ENCODE measurements around the gene KMT2C. TPM values are rescaled to one million over a fixed set of nuclear protein-coding genes. Genes with fewer than 3 reads are reported as not detected.

The KMT2C gene
- total and polyA plus RNA-seq, 4 donors: 28.3 to 74.3 (median 51.9) TPM

DNA sequence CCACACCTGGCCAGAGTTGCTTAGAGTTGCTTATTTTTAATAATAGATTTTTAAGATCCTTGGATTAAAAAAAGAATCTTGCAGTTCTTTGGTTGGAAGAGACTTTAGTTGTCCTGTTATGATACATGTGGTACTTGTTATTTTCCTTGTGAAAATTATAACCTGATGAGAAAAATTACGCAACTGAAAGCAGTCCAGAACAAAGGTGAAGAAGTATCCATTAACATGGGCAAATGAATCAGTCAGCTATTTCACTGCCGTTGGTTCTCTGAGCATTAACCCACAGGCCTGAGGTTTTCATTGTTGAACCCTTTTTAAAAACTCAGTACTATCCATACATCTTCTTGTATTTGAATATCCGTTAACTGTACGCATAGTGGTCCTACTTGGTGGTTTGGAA lies 342.1 kb downstream of the KMT2C start:
- peaks cover under 1% of the 10 kb centered on the region for H3K9me3 ChIP-seq (ENCODE audit: control insufficient read depth, insufficient read depth, low read length)
- no peak overlapping the region for H3K27ac ChIP-seq (ENCODE audit: low read depth, low read length)
- H3K27me3 ChIP-seq (ENCODE audit: control insufficient read depth, insufficient read depth, low read length): no peaks in the 10 kb centered on the region
- DNase-seq (ENCODE audit: low read depth in 4 of 6, low spot score in 6 of 6): no peak
- H3K4me3 ChIP-seq (ENCODE audit: low read depth, low read length): no peak overlapping the region
- WGBS (ENCODE audit: insufficient coverage): no CpG with 5 or more reads among the region's 4 CpGs
- no peaks in the 10 kb centered on the region for H3K4me1 ChIP-seq (ENCODE audit: control insufficient read depth, insufficient read depth, low read length)
- no peaks in the 10 kb centered on the region for H3K36me3 ChIP-seq (ENCODE audit: control insufficient read depth, insufficient read depth, low read length)

DNA sequence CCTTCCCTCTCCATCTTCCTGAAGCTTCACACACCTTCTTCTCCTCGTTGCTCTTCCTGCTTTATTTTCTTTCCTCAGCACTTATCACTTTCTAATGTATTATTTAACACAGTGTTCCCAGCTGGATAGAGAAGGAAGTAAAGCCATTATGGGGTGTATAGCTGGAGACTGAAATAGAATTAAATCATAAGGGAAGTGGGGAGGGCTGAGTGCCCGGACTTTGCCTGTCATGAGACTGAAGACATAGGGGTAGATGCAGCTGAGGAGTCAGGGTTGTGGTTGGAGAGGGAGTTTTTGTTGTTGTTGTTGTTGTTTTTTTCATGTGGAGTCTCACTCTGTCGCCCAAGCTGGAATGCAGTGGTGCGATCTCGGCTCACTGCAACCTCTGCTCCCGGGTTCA lies 345.1 kb downstream of the KMT2C start:
- Histone ChIP-seq H3K9me3 (ENCODE audit: control insufficient read depth, insufficient read depth, low read length) (peaks cover 4% of the 10 kb centered on the region), H3K4me1 (ENCODE audit: control insufficient read depth, insufficient read depth, low read length) (no peaks in the 10 kb centered on the region), H3K4me3 (ENCODE audit: low read depth, low read length) (no peak overlapping the region), H3K27me3 (ENCODE audit: control insufficient read depth, insufficient read depth, low read length) (no peaks in the 10 kb centered on the region), H3K36me3 (ENCODE audit: control insufficient read depth, insufficient read depth, low read length) (no peaks in the 10 kb centered on the region), H3K27ac (ENCODE audit: low read depth, low read length) (no peak overlapping the region)
- DNase-seq (ENCODE audit: low read depth in 4 of 6, low spot score in 6 of 6): peak in 1 of 6 donors; percentile 19
- WGBS (ENCODE audit: insufficient coverage): 78% methylated on average over 1 of the region's 6 CpGs

DNA sequence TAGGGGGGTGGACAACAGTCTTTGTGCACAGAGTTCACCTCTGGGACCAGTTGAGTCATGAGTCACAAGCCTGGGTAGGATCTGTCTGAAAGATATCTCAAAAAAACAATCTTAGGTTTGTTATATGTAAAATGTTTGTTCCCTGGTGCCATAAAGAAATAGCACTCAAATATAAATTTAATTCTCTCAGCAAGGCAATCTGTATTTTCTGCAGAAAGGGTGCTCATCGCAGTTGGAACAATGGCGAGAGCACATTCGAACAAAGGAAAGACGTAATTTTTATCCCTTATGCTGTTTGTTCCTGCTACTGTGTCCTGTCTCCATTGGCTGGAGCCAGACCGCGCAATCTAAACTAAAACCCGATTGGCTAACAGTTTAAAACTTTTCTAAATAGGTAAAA lies 346.6 kb downstream of the KMT2C start:
- Histone ChIP-seq H3K27me3 (ENCODE audit: control insufficient read depth, insufficient read depth, low read length) (no peaks in the 10 kb centered on the region), H3K4me3 (ENCODE audit: low read depth, low read length) (no peak overlapping the region), H3K4me1 (ENCODE audit: control insufficient read depth, insufficient read depth, low read length) (no peaks in the 10 kb centered on the region), H3K36me3 (ENCODE audit: control insufficient read depth, insufficient read depth, low read length) (no peaks in the 10 kb centered on the region), H3K9me3 (ENCODE audit: control insufficient read depth, insufficient read depth, low read length) (peaks cover 4% of the 10 kb centered on the region), H3K27ac (ENCODE audit: low read depth, low read length) (no peak overlapping the region)
- 100% methylated on average over 4 of the region's 7 CpGs for WGBS (ENCODE audit: insufficient coverage)
- DNase-seq (ENCODE audit: low read depth in 4 of 6, low spot score in 6 of 6): no peak

DNA sequence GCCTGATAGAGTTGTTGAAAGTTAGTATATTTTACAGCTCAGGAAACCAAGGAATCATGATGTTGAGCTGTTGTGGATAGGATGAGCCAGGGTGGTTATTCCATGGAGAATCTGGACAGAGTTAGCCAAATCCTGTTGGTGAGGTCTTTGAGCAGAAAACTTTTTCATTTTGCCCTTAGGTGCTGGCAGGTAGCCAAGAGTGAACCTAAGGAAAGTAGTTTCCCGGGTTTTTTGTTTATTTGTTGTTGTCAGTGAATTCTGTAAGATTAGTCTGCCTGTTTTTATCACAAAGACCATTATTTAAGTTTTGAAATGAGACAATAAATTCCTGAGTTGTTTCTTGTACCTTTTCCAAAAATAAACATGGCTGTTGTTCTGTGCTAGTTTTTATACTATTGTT lies 349.3 kb downstream of the KMT2C start:
- peaks cover 4% of the 10 kb centered on the region for H3K9me3 ChIP-seq (ENCODE audit: control insufficient read depth, insufficient read depth, low read length)
- H3K4me3 ChIP-seq (ENCODE audit: low read depth, low read length): no peak overlapping the region
- DNase-seq (ENCODE audit: low read depth in 4 of 6, low spot score in 6 of 6): no peak
- no peaks in the 10 kb centered on the region for H3K36me3 ChIP-seq (ENCODE audit: control insufficient read depth, insufficient read depth, low read length)
- no peak overlapping the region for H3K27ac ChIP-seq (ENCODE audit: low read depth, low read length)
- WGBS (ENCODE audit: insufficient coverage): no CpG with 5 or more reads among the region's 1 CpG
- no peaks in the 10 kb centered on the region for H3K27me3 ChIP-seq (ENCODE audit: control insufficient read depth, insufficient read depth, low read length)
- H3K4me1 ChIP-seq (ENCODE audit: control insufficient read depth, insufficient read depth, low read length): no peaks in the 10 kb centered on the region

DNA sequence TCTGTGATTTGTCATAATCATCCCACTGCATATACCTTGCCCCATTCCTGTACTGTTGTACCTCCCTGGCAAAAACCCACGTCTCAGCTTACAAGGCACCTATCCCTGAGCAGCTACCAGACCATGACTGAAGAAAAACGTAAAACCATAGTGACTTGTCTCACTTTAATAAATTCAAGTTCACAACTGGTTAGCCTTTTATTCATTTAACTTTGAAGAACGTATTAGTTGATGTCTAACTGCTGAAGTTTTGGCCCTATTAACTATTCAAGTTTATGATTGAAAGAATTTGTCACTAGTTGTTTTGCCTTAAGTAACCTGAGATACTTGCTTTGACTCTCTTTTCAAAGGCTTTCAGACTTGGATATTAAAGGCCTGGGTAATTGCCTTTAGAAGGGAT lies 350.7 kb downstream of the KMT2C start:
- H3K4me3 ChIP-seq (ENCODE audit: low read depth, low read length): no peak overlapping the region
- DNase-seq (ENCODE audit: low read depth in 4 of 6, low spot score in 6 of 6): no peak
- H3K36me3 ChIP-seq (ENCODE audit: control insufficient read depth, insufficient read depth, low read length): no peaks in the 10 kb centered on the region
- no peak overlapping the region for H3K27ac ChIP-seq (ENCODE audit: low read depth, low read length)
- peaks cover 4% of the 10 kb centered on the region for H3K9me3 ChIP-seq (ENCODE audit: control insufficient read depth, insufficient read depth, low read length)
- H3K4me1 ChIP-seq (ENCODE audit: control insufficient read depth, insufficient read depth, low read length): no peaks in the 10 kb centered on the region
- H3K27me3 ChIP-seq (ENCODE audit: control insufficient read depth, insufficient read depth, low read length): no peaks in the 10 kb centered on the region
- WGBS (ENCODE audit: insufficient coverage): 83% methylated on average over 1 of the region's 3 CpGs

Small RNA genes within 50 kb of the gene (small RNA-seq; reads per million reads assigned to genes)
- not detected for gene AC104692.1 (ENCODE audit: low replicate concordance)
- not detected for gene AC104692.2 (ENCODE audit: low replicate concordance)
- gene RF00019 (ENCODE audit: low replicate concordance): not detected

Other genes starting within 250 kb of the KMT2C start
- gene XRCC2, start 240.1 kb upstream of the KMT2C start, total RNA-seq: 1 to 10 TPM; 4.5 TPM
- gene XRCC2, start 240.1 kb upstream of the KMT2C start, polyA plus RNA-seq (ENCODE audit: insufficient read length in 2 of 2): 1 to 10 TPM; 3.9 to 5.9 TPM